ENCODE results near the gene AGAP1. TPM values are rescaled to one million over a fixed set of nuclear protein-coding genes. Genes with fewer than 3 reads are reported as not detected.
A peak's percentile ranks its signal among the peaks of the same experiment; 100 is the strongest.

AGAP1 gene
- total RNA-seq, 1 donor from 2014 or later = 54.7 TPM

GRCh38 chr2:235505181-235505741 lies 11.4 kb downstream of the AGAP1 start:
- Mint-ChIP-seq H3K27me3 (ENCODE audit: low read depth) (no peaks in the 10 kb centered on the region), H3K36me3 (ENCODE audit: low read depth) (peaks cover 6% of the 10 kb centered on the region), H3K4me1 (peaks cover 62% of the 10 kb centered on the region), H3K27ac (ENCODE audit: unreplicated experiment) (peak overlapping the region; percentile 96), H3K9me3 (no peaks in the 10 kb centered on the region), H3K4me3 (peak overlapping the region; percentile 8)
- DNase-seq (ENCODE audit: low read depth, low spot score) = no peak
- TF ChIP-seq CTCF (conservative IDR thresholded peaks at IDR 0.05) = no peak

DNA sequence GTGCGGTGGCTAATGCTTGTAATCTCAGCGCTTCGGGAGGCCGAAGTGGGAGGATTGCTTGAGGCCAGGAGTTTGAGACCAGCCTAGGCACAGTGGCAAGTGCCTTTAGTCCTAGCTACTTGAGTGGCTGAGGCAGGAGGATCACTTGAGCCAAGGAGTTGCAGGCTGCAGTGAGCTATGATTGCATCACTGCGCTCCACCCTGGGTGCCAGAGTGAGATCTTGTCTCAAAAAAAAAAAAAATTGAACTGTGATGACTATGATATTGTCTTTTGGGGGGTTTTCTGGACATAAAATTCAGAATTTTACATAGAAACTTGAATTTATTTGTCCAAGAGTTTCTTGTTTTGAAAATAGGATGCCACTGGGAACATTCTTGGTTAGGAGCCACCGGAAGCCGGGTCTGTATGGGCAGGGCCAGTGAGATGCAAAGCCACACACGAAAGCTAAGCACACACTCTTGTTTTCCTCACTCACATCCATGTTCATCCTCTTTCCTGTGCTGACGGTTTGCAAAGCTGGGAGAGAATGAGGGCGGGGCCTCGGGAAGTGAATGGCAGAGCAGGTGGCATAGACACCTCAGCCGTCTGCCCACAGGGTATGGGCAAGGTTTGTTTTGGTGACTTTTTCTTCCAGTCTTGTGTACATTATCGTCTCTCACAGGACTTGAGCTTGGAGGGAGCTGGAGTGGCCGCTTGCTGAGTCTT lies 12.6 kb downstream of the AGAP1 start:
- peaks cover 52% of the 10 kb centered on the region for H3K4me1 Mint-ChIP-seq
- H3K9me3 Mint-ChIP-seq = no peaks in the 10 kb centered on the region
- peaks cover 6% of the 10 kb centered on the region for H3K36me3 Mint-ChIP-seq (ENCODE audit: low read depth)
- DNase-seq (ENCODE audit: low read depth, low spot score) = no peak
- H3K27ac Mint-ChIP-seq (ENCODE audit: unreplicated experiment) = no peak overlapping the region
- H3K27me3 Mint-ChIP-seq (ENCODE audit: low read depth) = no peaks in the 10 kb centered on the region
- no peak overlapping the region for H3K4me3 Mint-ChIP-seq
- no peak for TF ChIP-seq CTCF (conservative IDR thresholded peaks at IDR 0.05)

DNA sequence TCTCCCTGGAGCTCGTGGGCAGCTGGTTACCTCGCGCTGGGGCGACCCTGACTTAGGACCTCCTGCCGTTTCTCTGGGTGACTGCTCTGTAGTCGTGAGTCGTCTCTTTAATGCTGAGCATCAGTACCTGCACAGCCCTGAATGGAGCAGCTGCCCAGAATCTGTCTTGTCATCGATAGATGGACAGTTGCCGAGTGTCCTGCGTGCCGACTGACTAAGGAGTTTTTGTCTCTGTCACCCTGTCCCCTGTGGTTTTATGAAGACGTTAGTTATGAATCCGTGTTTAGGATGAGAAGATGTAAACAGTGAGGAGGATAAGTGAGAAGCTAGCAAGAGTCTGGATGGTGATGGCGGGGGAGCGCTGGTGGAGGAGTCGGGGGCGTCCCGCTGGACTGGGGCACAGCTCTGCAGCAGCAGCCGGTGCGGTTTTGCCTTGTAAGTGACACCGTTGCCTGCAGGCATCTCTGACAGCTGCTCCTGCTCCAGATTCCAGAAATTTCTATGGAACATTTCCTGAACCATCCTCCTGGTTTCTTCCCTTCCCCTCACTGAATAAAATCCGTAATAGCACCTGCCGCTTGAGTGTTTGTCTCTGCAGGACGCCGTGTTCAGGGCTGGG lies 13.3 kb downstream of the AGAP1 start:
- H3K27me3 Mint-ChIP-seq (ENCODE audit: low read depth) = no peaks in the 10 kb centered on the region
- peaks cover 46% of the 10 kb centered on the region for H3K4me1 Mint-ChIP-seq
- no peaks in the 10 kb centered on the region for H3K9me3 Mint-ChIP-seq
- peak overlapping the region; percentile 23 for H3K27ac Mint-ChIP-seq (ENCODE audit: unreplicated experiment)
- peaks cover 6% of the 10 kb centered on the region for H3K36me3 Mint-ChIP-seq (ENCODE audit: low read depth)
- no peak for TF ChIP-seq CTCF (conservative IDR thresholded peaks at IDR 0.05)
- DNase-seq (ENCODE audit: low read depth, low spot score) = no peak
- no peak overlapping the region for H3K4me3 Mint-ChIP-seq

DNA sequence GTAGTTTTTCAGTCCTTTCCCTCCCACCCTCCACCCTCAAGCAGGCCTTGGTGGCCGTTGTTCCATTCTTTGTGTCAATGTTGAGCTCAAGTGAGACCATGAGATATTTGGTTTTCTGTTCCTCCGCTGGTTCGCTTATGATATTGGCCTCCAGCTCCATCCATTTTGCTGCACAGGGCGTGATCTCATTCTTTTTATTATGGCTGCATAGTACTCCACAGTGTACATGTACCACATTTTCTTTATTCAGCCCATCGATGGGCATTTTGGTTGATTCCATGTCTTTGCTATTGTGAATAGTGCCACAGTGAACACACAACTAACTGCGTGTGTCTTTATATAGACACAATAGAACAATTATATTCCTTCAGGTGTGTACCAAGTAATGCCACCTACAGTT lies 14.1 kb downstream of the AGAP1 start:
- H3K27ac Mint-ChIP-seq (ENCODE audit: unreplicated experiment) = no peak overlapping the region
- no peak for DNase-seq (ENCODE audit: low read depth, low spot score)
- no peaks in the 10 kb centered on the region for H3K27me3 Mint-ChIP-seq (ENCODE audit: low read depth)
- H3K4me1 Mint-ChIP-seq = peaks cover 40% of the 10 kb centered on the region
- peaks cover 6% of the 10 kb centered on the region for H3K36me3 Mint-ChIP-seq (ENCODE audit: low read depth)
- H3K4me3 Mint-ChIP-seq = no peak overlapping the region
- no peak for TF ChIP-seq CTCF (conservative IDR thresholded peaks at IDR 0.05)
- H3K9me3 Mint-ChIP-seq = no peaks in the 10 kb centered on the region

- Mint-ChIP-seq H3K9me3 (no peaks in the 10 kb centered on the region), H3K4me3 (no peak overlapping the region), H3K27ac (ENCODE audit: unreplicated experiment) (no peak overlapping the region), H3K27me3 (ENCODE audit: low read depth) (no peaks in the 10 kb centered on the region), H3K36me3 (ENCODE audit: low read depth) (peaks cover 6% of the 10 kb centered on the region), H3K4me1 (peaks cover 35% of the 10 kb centered on the region)
- no peak for TF ChIP-seq CTCF (conservative IDR thresholded peaks at IDR 0.05)
- DNase-seq (ENCODE audit: low read depth, low spot score) = no peak
Measured at GRCh38 chr2:235508371-235509160, 14.7 kb downstream of the AGAP1 start.

Data from neural crest cell (in vitro differentiated cells).